Loucy (cell line): ENCODE measurements around the gene DSEL.

Experiments
- H2AFZ ChIP-seq: fragments of 200-600 bp; sonication (generic); 2 replicates; pipeline ENCODE4 v1.6.0; 2016; ENCODE audit warnings: antibody characterized with exemption, mild to moderate bottlenecking, low read length, moderate library complexity
- H3F3A ChIP-seq: fragments of 200-600 bp; 2 replicates; pipeline ENCODE4 v1.6.0; 2016; ENCODE audit warnings: antibody characterized with exemption, low read depth, mild to moderate bottlenecking
- H3K27me3 ChIP-seq: fragments of 200-600 bp; sonication (generic); 2 replicates; pipeline ENCODE4 v1.6.1; 2014; ENCODE audit warnings: low read length, mild to moderate bottlenecking; ENCODE audit not compliant: insufficient read depth, poor library complexity, severe bottlenecking
- H3K36me3 ChIP-seq: fragments of 200-600 bp; sonication (generic); 2 replicates; pipeline ENCODE4 v1.6.1; 2016; ENCODE audit warnings: low read length; ENCODE audit not compliant: insufficient read depth
- H3K4me1 ChIP-seq: fragments of 200-600 bp; sonication (generic); 2 replicates; pipeline ENCODE4 v1.5.1; 2014; ENCODE audit warnings: low read length, mild to moderate bottlenecking; ENCODE audit not compliant: insufficient read depth, poor library complexity, severe bottlenecking
- H3K4me2 ChIP-seq: fragments of 200-600 bp; sonication (generic); 2 replicates; pipeline ENCODE4 v1.6.0; 2014; ENCODE audit warnings: antibody characterized with exemption, low read length, low read depth, mild to moderate bottlenecking; ENCODE audit not compliant: poor library complexity, severe bottlenecking
- H3K4me3 ChIP-seq: fragments of 200-600 bp; sonication (generic); 2 replicates; pipeline ENCODE4 v1.5.1; 2014; ENCODE audit warnings: low read length, mild to moderate bottlenecking, mixed read lengths; ENCODE audit not compliant: poor library complexity, severe bottlenecking
- H3K79me2 ChIP-seq: fragments of 200-600 bp; sonication (generic); 2 replicates; pipeline ENCODE4 v1.6.1; 2014; ENCODE audit warnings: low read length; ENCODE audit not compliant: insufficient read depth
- H3K9ac ChIP-seq: fragments of 200-600 bp; sonication (generic); 2 replicates; pipeline ENCODE4 v1.6.0; 2014; ENCODE audit warnings: mild to moderate bottlenecking, low read depth, low read length, moderate library complexity; ENCODE audit not compliant: poor library complexity, severe bottlenecking
- H3K9me2 ChIP-seq: fragments of 200-600 bp; sonication (generic); replicated peaks from 2 replicates; pipeline ENCODE4 v1.6.1; 2016; ENCODE audit warnings: low read depth, low read length, mixed read lengths
- H3K9me3 ChIP-seq: fragments of 200-600 bp; sonication (generic); 2 replicates; pipeline ENCODE4 v1.6.1; 2014; ENCODE audit warnings: mild to moderate bottlenecking, antibody characterized with exemption, low read length, low read depth; ENCODE audit not compliant: insufficient read depth
- H4K20me1 ChIP-seq: fragments of 200-600 bp; sonication (generic); 2 replicates; pipeline ENCODE4 v1.6.0; 2014; ENCODE audit warnings: antibody characterized with exemption, low read length, mild to moderate bottlenecking; ENCODE audit not compliant: insufficient read depth, poor library complexity, severe bottlenecking
- EZH2phosphoT487 ChIP-seq: fragments of 200-600 bp; IDR thresholded peaks from 2 replicates; pipeline ENCODE4 v1.6.1; 2018; ENCODE audit warnings: antibody characterized with exemption, mild to moderate bottlenecking, moderate library complexity, borderline replicate concordance
- TF ChIP-seq, protein P1 (sequence below): fragments of 200-600 bp; sonication (generic); conservative IDR thresholded peaks from 2 replicates; pipeline ENCODE4 v1.5.1; 2014; ENCODE audit warnings: mild to moderate bottlenecking, antibody characterized with exemption, low read length

The DSEL gene

DNA sequence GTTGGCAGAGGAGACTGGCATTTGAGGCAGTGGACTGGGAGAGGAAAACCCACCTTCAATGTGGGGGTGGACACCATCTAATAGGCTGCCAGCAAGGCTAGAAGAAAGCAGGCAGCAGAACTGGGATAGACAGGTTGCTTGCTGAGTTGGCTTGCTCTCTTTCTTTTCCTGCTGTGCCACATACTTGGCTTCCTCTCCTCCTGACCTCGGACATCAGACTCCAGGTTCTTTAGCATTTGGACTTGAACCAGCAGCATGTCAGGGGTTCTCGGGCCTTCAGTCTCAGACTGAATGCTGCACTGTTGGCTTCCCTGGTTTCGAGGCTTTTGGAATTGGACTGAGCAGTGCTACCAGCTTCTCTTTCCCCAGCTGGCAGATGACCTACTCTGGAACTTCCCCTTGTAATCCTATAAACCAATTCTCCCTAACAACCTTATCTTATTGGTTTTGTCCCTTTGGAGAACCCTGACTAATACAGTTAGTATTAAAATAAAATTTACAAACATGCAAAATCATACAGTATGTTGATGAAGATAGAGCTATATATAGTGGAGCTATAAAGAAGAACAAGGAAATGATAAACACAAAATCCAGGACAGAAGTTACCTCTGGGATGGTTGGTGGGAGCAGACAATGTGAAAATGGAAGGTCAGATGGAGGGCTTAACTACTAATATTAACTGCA lies 15.9 kb downstream of the DSEL start:
- Histone ChIP-seq H3K4me3 (no peak overlapping the region), H3F3A (no peaks in the 10 kb centered on the region), H3K9ac (no peak overlapping the region), H3K36me3 (no peaks in the 10 kb centered on the region), H2AFZ (no peak overlapping the region), H3K9me2 (no peaks in the 10 kb centered on the region), H3K9me3 (no peaks in the 10 kb centered on the region), H3K4me2 (no peak overlapping the region), H3K27me3 (no peaks in the 10 kb centered on the region), H3K4me1 (no peaks in the 10 kb centered on the region), H3K79me2 (no peaks in the 10 kb centered on the region), H4K20me1 (no peaks in the 10 kb centered on the region)
- TF ChIP-seq, protein P1, sequence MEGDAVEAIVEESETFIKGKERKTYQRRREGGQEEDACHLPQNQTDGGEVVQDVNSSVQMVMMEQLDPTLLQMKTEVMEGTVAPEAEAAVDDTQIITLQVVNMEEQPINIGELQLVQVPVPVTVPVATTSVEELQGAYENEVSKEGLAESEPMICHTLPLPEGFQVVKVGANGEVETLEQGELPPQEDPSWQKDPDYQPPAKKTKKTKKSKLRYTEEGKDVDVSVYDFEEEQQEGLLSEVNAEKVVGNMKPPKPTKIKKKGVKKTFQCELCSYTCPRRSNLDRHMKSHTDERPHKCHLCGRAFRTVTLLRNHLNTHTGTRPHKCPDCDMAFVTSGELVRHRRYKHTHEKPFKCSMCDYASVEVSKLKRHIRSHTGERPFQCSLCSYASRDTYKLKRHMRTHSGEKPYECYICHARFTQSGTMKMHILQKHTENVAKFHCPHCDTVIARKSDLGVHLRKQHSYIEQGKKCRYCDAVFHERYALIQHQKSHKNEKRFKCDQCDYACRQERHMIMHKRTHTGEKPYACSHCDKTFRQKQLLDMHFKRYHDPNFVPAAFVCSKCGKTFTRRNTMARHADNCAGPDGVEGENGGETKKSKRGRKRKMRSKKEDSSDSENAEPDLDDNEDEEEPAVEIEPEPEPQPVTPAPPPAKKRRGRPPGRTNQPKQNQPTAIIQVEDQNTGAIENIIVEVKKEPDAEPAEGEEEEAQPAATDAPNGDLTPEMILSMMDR: no peak
- TF ChIP-seq EZH2phosphoT487: no peak

DNA sequence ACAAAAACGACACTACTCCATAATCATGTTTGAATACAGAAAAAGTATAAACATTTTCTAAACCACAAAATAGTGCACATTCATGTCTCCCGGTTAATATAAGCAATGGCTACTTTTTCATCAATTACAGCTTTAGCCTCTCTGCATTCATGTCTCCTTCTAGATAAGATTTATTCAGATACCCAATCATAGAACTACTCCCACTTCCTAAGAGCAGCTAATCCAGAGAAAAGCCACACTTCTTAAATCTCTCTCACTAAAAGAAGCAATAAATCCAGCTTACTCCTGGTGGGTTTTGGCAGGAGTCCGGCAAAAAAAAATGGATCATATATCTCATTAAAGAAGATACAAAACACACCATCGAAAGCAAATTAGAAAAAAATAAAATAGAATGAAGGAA lies 20.1 kb downstream of the DSEL start:
- H3K9me2 ChIP-seq: no peaks in the 10 kb centered on the region
- H3K9me3 ChIP-seq: no peaks in the 10 kb centered on the region
- TF ChIP-seq, protein P1: no peak
- TF ChIP-seq EZH2phosphoT487: no peak
- H3K4me1 ChIP-seq: no peaks in the 10 kb centered on the region
- H3K9ac ChIP-seq: no peak overlapping the region
- H3F3A ChIP-seq: no peaks in the 10 kb centered on the region
- H3K27me3 ChIP-seq: no peaks in the 10 kb centered on the region
- no peak overlapping the region for H3K4me3 ChIP-seq
- no peak overlapping the region for H3K4me2 ChIP-seq
- H2AFZ ChIP-seq: no peak overlapping the region
- no peaks in the 10 kb centered on the region for H4K20me1 ChIP-seq
- H3K79me2 ChIP-seq: no peaks in the 10 kb centered on the region
- H3K36me3 ChIP-seq: no peaks in the 10 kb centered on the region

DNA sequence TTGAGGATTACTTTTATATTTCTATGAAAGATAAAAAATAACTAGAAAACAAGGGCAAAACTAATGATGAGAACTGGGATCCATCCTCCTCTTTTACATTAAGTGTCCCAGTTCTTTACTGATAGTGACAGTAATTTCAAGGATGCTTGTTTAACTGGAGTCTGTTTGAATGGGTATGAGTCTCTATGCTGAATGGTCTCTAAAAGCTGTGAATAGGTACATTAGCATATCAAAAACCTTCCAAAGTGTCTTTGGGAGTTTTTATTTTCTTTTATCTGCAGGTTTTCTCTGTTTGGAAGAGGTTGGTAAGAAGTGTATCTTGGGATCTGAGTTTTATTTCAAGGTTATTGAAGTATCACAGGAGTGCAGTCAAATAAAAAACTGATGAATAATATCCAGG lies 30.0 kb downstream of the DSEL start:
- H3K9ac ChIP-seq: no peak overlapping the region
- H3K4me3 ChIP-seq: no peak overlapping the region
- H3K27me3 ChIP-seq: no peaks in the 10 kb centered on the region
- no peaks in the 10 kb centered on the region for H3K79me2 ChIP-seq
- H4K20me1 ChIP-seq: no peaks in the 10 kb centered on the region
- H2AFZ ChIP-seq: no peak overlapping the region
- no peaks in the 10 kb centered on the region for H3K9me3 ChIP-seq
- H3K9me2 ChIP-seq: no peaks in the 10 kb centered on the region
- no peak overlapping the region for H3K4me2 ChIP-seq
- H3K4me1 ChIP-seq: peaks cover 13% of the 10 kb centered on the region
- no peaks in the 10 kb centered on the region for H3K36me3 ChIP-seq
- H3F3A ChIP-seq: no peaks in the 10 kb centered on the region
- no peak for TF ChIP-seq EZH2phosphoT487
- TF ChIP-seq, protein P1: no peak
